ENCODE measurements around the gene CTLA4.

The CTLA4 gene

GRCh38 chr2:203914546-203915182, 47.1 kb downstream of the CTLA4 start:
- peaks cover 16% of the 10 kb centered on the region for H3K4me1 Mint-ChIP-seq (ENCODE audit: low read depth)
- H3K27me3 Mint-ChIP-seq (ENCODE audit: low read depth), result no peaks in the 10 kb centered on the region
- no peaks in the 10 kb centered on the region for H3K9me3 Mint-ChIP-seq
- H3K4me3 Mint-ChIP-seq, result no peak overlapping the region
- H3K27ac Mint-ChIP-seq, result no peak overlapping the region
- no peaks in the 10 kb centered on the region for H3K36me3 Mint-ChIP-seq (ENCODE audit: low read depth)

DNA sequence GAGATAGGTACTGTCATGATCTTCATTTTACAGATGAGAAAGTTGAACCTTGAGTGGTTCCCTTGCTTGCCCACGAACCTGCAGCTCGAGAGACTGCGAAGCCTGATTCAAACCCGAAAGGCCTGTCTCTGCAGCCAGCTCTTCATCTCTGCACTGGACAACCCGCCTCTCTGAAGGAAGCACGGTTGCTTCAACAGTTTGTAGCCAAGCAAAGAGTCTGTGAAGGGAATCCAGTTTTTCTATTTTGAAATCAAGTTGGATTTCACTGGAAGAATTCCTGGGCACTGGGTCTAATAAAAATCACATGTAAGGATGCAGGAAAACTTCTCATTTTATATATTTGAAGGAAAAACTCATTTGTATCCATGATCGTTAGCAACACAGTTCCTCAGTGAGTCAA, 47.7 kb downstream of the CTLA4 start:
- no peak overlapping the region for H3K4me3 Mint-ChIP-seq
- H3K27ac Mint-ChIP-seq, result no peak overlapping the region

DNA sequence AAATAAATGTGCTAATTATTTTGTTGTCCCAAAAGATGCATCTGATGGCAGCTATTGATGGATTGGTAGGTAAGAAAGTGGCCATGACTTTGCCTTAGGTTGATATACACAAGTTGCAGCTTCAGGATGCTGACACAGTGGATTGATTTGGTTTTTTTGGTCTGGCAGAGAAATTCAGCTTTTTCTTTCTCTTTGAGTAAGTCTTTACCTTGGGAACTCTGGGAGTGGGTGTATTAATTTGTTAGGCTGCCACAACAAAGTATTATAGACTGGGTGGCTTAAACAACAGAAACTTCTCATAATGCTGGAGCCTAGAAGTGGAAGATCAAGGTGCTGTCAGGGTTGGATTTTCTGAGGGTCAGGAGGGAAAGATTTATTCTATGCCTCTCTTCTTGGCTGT, 49.2 kb downstream of the CTLA4 start:
- peaks cover 11% of the 10 kb centered on the region for H3K4me1 Mint-ChIP-seq (ENCODE audit: low read depth)
- no peaks in the 10 kb centered on the region for H3K36me3 Mint-ChIP-seq (ENCODE audit: low read depth)
- H3K4me3 Mint-ChIP-seq, result no peak overlapping the region
- no peaks in the 10 kb centered on the region for H3K9me3 Mint-ChIP-seq
- peak overlapping the region; percentile 2 for H3K27ac Mint-ChIP-seq
- H3K27me3 Mint-ChIP-seq (ENCODE audit: low read depth), result no peaks in the 10 kb centered on the region

More for the DNA sequence above, 47.7 kb downstream of the CTLA4 start:
- Mint-ChIP-seq H3K4me1 (ENCODE audit: low read depth) (peaks cover 12% of the 10 kb centered on the region), H3K9me3 (no peaks in the 10 kb centered on the region), H3K27me3 (ENCODE audit: low read depth) (no peaks in the 10 kb centered on the region), H3K36me3 (ENCODE audit: low read depth) (no peaks in the 10 kb centered on the region)

DNA sequence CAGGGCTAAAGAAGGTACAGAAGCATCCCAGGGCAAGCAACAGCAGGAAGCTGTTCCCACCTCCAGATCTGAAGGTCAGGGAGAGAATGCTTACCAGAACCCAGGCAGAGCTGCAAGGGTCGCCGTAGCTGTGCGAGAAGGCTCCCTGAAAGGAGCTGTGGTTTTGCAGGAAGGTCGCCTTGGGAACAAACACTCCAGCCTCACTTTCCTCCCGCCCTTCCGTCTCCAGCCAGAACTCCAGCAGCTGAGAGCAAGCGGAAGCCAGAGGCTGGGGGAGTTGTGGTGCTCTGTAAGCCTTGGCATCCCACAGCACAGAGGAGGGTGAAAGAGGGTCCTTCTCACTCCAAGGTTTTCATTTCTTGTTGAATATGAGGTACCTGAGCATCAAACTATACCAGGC, 50.7 kb downstream of the CTLA4 start:
- Mint-ChIP-seq H3K4me1 (ENCODE audit: low read depth) (peaks cover 11% of the 10 kb centered on the region), H3K9me3 (no peaks in the 10 kb centered on the region), H3K27me3 (ENCODE audit: low read depth) (peaks cover 7% of the 10 kb centered on the region), H3K4me3 (no peak overlapping the region), H3K27ac (no peak overlapping the region), H3K36me3 (ENCODE audit: low read depth) (no peaks in the 10 kb centered on the region)

GRCh38 chr2:203918839-203919238, 51.3 kb downstream of the CTLA4 start:
- H3K27me3 Mint-ChIP-seq (ENCODE audit: low read depth), result peaks cover 9% of the 10 kb centered on the region
- no peak overlapping the region for H3K4me3 Mint-ChIP-seq
- no peaks in the 10 kb centered on the region for H3K36me3 Mint-ChIP-seq (ENCODE audit: low read depth)
- H3K4me1 Mint-ChIP-seq (ENCODE audit: low read depth), result peaks cover 11% of the 10 kb centered on the region
- no peak overlapping the region for H3K27ac Mint-ChIP-seq
- no peaks in the 10 kb centered on the region for H3K9me3 Mint-ChIP-seq
